ENCODE measurements around the gene S100A10.

The S100A10 gene

GRCh38 chr1:151985768-151986167 is 7.9 kb downstream of the S100A10 start:
- no peak for DNase-seq

- no peak for DNase-seq
Measured at GRCh38 chr1:151985270-151985669, 8.4 kb downstream of the S100A10 start.

GRCh38 chr1:151984313-151984956 is 9.2 kb downstream of the S100A10 start:
- no peak for DNase-seq

- DNase-seq = no peak
Measured at GRCh38 chr1:151982300-151983005, 11.2 kb downstream of the S100A10 start.

- no peak for DNase-seq
Measured at GRCh38 chr1:151981178-151981525, 12.5 kb downstream of the S100A10 start.

- no peak for DNase-seq
Measured at GRCh38 chr1:151980287-151981177, 13.1 kb downstream of the S100A10 start.

- DNase-seq = no peak
Measured at GRCh38 chr1:151978922-151979321, 14.7 kb downstream of the S100A10 start.

- DNase-seq = no peak
Measured at GRCh38 chr1:151977662-151978230, 15.9 kb downstream of the S100A10 start.

- DNase-seq = no peak
Measured at GRCh38 chr1:151976858-151977257, 16.8 kb downstream of the S100A10 start.

- no peak for DNase-seq
Measured at GRCh38 chr1:151976015-151976343, 17.7 kb downstream of the S100A10 start.

GRCh38 chr1:151975311-151976014 is 18.2 kb downstream of the S100A10 start:
- DNase-seq = no peak

- DNase-seq = no peak
Measured at GRCh38 chr1:151972542-151973248, 21.0 kb downstream of the S100A10 start.

GRCh38 chr1:151970626-151971025 is 23.0 kb downstream of the S100A10 start:
- DNase-seq = no peak

- no peak for DNase-seq
Measured at GRCh38 chr1:151970128-151970527, 23.5 kb downstream of the S100A10 start.

GRCh38 chr1:151968791-151969399 is 24.8 kb downstream of the S100A10 start:
- DNase-seq = no peak

GRCh38 chr1:151968058-151968457 is 25.6 kb downstream of the S100A10 start:
- no peak for DNase-seq

- no peak for DNase-seq
Measured at GRCh38 chr1:151967091-151967490, 26.6 kb downstream of the S100A10 start.

GRCh38 chr1:151966061-151966460 is 27.6 kb downstream of the S100A10 start:
- no peak for DNase-seq

- no peak for DNase-seq
Measured at GRCh38 chr1:151964510-151964909, 29.1 kb downstream of the S100A10 start.

GRCh38 chr1:151963288-151963687 is 30.4 kb downstream of the S100A10 start:
- DNase-seq = no peak

GRCh38 chr1:151961833-151962232 is 31.8 kb downstream of the S100A10 start:
- no peak for DNase-seq
